Left lung (tissue), 10 donors: Measurements from ENCODE around the gene CDH11. TPM values are rescaled to one million over a fixed set of nuclear protein-coding genes. Genes with fewer than 3 reads are reported as not detected.

Source experiments
- ATAC-seq: fragments of 200-7000 bp; cut with Tn5 transposase; one replicate; pipeline ENCODE4 v1.9.1; 2020; ENCODE audit warnings: moderate library complexity
- DNase-seq, 4 donors: peaks; one replicate each; pipeline ENCODE4 v3.0.0-alpha.2; 2013 to 2020
- H3K27ac ChIP-seq, 2 donors: fragments of 200-600 bp; sonication (generic) in 1 of 2; one replicate each; pipeline versions ENCODE4 v1.5.0 to v1.8.0; 2020 to 2021
- H3K27me3 ChIP-seq, 2 donors: fragments of 200-600 bp; sonication (generic) in 1 of 2; one replicate each; pipeline versions ENCODE4 v1.5.0 to v1.8.0; 2020 to 2021
- H3K36me3 ChIP-seq, 2 donors: fragments of 200-600 bp; sonication (generic) in 1 of 2; one replicate each; pipeline versions ENCODE4 v1.5.0 to v1.8.0; 2020 to 2021
- H3K4me1 ChIP-seq, 2 donors: fragments of 200-600 bp; one replicate each; pipeline ENCODE4 v1.8.0; 2021
- H3K4me3 ChIP-seq, 2 donors: fragments of 200-600 bp; sonication (generic) in 1 of 2; one replicate each; pipeline versions ENCODE4 v1.5.0 to v1.8.0; 2020 to 2021; ENCODE audit warnings: mild to moderate bottlenecking in 1 of 2
- H3K9me3 ChIP-seq, 2 donors: fragments of 200-600 bp; sonication (generic) in 1 of 2; one replicate each; pipeline versions ENCODE4 v1.5.0 to v1.8.0; 2020 to 2021
- intact Hi-C, 2 donors: fragments of 100-400 bp; cut with DNase I; formaldehyde crosslinking; loops; one replicate each; pipeline versions ENCODE4 v1.11.2 to v1.14.2; 2022
- polyA plus RNA-seq, 6 donors: library from polyadenylated mRNA; unstranded; fragments of 120-200 nt; gene quantifications; one replicate each; pipeline ENCODE4 v1.2.1, GENCODE V29; 2013; ENCODE audit not compliant: insufficient read length in 6 of 6
- total RNA-seq, 2 donors: library from RNA; stranded (reverse); fragmentation: NEBNext Ultra II Directional; extraction: Animal tissue kit (Norgen Biotek cat#: 25700); gene quantifications; one replicate each; pipeline ENCODE4 v1.2.1, GENCODE V29; 2021
- TF ChIP-seq, protein P1 (sequence below), 2 donors: fragments of 200-600 bp; sonication (generic) in 1 of 2; IDR thresholded peaks; one replicate each; pipeline versions ENCODE4 v1.5.0 to v1.8.0; 2021; ENCODE audit warnings: antibody characterized with exemption in 2 of 2
- donor health status: DM: no; HTN: yes; CAD: no.
- donor health status: DM: no; HTN: no; CAD: no.

Gene CDH11
- total and polyA plus RNA-seq, 8 donors, result 161 to 350 (median 311) TPM

DNA sequence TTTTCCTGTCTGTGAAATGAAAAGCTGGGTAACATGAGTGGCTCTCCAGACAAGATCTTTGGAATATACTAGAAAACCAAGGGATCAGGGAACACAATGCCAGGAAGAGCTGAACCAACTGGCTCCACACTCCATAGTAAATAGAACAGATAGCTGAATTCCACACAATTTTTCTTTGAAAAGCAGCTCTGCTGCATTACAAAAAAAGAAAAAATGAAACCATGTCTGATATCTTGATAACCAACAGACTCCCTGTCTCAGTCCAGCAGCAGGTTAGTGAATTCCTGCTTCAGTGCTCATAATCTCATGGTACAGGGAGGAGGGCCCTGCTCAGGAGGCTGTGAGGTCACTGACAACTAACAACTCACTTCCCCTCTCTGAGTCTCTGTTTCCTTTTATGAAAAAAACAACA, 97.1 kb downstream of the CDH11 start:
- H3K36me3 ChIP-seq, result no peaks in the 10 kb centered on the region
- H3K4me1 ChIP-seq, result no peaks in the 10 kb centered on the region
- TF ChIP-seq, protein P1, sequence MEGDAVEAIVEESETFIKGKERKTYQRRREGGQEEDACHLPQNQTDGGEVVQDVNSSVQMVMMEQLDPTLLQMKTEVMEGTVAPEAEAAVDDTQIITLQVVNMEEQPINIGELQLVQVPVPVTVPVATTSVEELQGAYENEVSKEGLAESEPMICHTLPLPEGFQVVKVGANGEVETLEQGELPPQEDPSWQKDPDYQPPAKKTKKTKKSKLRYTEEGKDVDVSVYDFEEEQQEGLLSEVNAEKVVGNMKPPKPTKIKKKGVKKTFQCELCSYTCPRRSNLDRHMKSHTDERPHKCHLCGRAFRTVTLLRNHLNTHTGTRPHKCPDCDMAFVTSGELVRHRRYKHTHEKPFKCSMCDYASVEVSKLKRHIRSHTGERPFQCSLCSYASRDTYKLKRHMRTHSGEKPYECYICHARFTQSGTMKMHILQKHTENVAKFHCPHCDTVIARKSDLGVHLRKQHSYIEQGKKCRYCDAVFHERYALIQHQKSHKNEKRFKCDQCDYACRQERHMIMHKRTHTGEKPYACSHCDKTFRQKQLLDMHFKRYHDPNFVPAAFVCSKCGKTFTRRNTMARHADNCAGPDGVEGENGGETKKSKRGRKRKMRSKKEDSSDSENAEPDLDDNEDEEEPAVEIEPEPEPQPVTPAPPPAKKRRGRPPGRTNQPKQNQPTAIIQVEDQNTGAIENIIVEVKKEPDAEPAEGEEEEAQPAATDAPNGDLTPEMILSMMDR (IDR thresholded peaks at IDR 0.05), result no peak
- H3K9me3 ChIP-seq, result peaks cover 0 to 2% of the 10 kb centered on the region in 2 donors
- ATAC-seq (no peak), DNase-seq (no peak)
- no peak overlapping the region for H3K4me3 ChIP-seq
- no peak overlapping the region for H3K27ac ChIP-seq
- no peaks in the 10 kb centered on the region for H3K27me3 ChIP-seq
- intact Hi-C loops, result no loop called here

GRCh38 chr16:65023802-65024201, 98.1 kb downstream of the CDH11 start:
- TF ChIP-seq, protein P1 (IDR thresholded peaks at IDR 0.05), result no peak
- H3K4me1 ChIP-seq, result no peaks in the 10 kb centered on the region
- H3K27me3 ChIP-seq, result no peaks in the 10 kb centered on the region
- no peaks in the 10 kb centered on the region for H3K36me3 ChIP-seq
- H3K9me3 ChIP-seq, result peaks cover 0 to 2% of the 10 kb centered on the region in 2 donors
- intact Hi-C loops, result no loop called here
- ATAC-seq, result no peak
- H3K27ac ChIP-seq, result no peak overlapping the region
- H3K4me3 ChIP-seq, result no peak overlapping the region
- no peak for DNase-seq

DNA sequence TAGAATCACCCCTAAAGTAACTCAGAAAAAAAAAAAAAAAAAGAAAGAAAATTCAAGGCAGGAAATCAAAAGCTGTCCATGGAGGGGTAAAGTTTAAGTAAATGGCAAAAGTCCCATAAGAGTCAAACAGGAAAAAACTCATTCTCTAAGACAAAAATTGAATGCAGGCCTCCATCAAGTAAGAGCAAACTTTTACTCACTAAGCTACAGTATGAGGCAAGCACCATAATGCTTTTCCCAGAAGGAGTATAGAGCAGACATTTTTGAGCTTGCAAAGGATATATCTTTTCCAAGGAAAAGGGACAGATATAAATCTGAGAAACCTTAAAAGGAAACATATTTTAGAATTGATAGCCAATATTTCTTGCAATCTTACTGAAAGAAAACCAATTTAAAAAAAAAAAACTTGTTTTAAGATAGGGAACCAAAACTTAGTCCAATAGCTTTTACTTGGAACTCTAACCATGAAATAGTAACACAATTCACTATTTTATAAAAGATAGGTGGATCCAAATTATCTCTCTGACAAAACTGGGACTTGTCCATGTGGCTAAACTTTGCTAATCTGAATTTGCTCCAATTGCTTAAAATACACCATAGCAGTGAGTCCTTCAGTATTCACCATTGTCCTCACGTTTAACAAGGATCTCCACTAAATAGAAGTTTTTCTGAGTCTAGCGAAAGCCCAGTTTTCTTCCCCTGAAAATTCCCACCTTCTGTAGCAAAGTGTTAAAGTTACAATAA, 99.8 kb downstream of the CDH11 start:
- intact Hi-C loops, result no loop called here
- TF ChIP-seq, protein P1 (IDR thresholded peaks at IDR 0.05), result no peak
- no peak overlapping the region for H3K4me3 ChIP-seq
- peaks cover 0 to 2% of the 10 kb centered on the region in 2 donors for H3K9me3 ChIP-seq
- H3K4me1 ChIP-seq, result no peaks in the 10 kb centered on the region
- no peak overlapping the region for H3K27ac ChIP-seq
- no peak for ATAC-seq
- H3K27me3 ChIP-seq, result no peaks in the 10 kb centered on the region
- no peaks in the 10 kb centered on the region for H3K36me3 ChIP-seq
- no peak for DNase-seq

GRCh38 chr16:65016754-65017153, 105.1 kb downstream of the CDH11 start:
- Histone ChIP-seq H3K36me3 (no peaks in the 10 kb centered on the region), H3K27me3 (no peaks in the 10 kb centered on the region), H3K9me3 (peaks cover 0 to 5% of the 10 kb centered on the region in 2 donors), H3K4me1 (no peaks in the 10 kb centered on the region), H3K27ac (no peak overlapping the region), H3K4me3 (no peak overlapping the region)
- ATAC-seq, result no peak
- TF ChIP-seq, protein P1 (IDR thresholded peaks at IDR 0.05), result no peak
- intact Hi-C loops, result no loop called here
- no peak for DNase-seq

- Histone ChIP-seq H3K36me3 (no peaks in the 10 kb centered on the region), H3K4me3 (no peak overlapping the region), H3K9me3 (peaks cover 0 to 5% of the 10 kb centered on the region in 2 donors), H3K27ac (no peak overlapping the region), H3K27me3 (no peaks in the 10 kb centered on the region), H3K4me1 (no peaks in the 10 kb centered on the region)
- intact Hi-C loops, result no loop called here
- DNase-seq, result no peak
- ATAC-seq, result no peak
- TF ChIP-seq, protein P1 (IDR thresholded peaks at IDR 0.05), result no peak
Measured at GRCh38 chr16:65015599-65015998, 106.3 kb downstream of the CDH11 start.
